Neural cell (in vitro differentiated cells): ENCODE data around the gene HIP1R. TPM values are rescaled to one million over a fixed set of nuclear protein-coding genes. Genes with fewer than 3 reads are reported as not detected.

ENCODE experiments used
- H2AFZ ChIP-seq: fragments of 200-600, 300-800 bp; sonication (generic), shearing (Covaris generic); 2 replicates; pipeline ENCODE4 v1.6.0; 2014; ENCODE audit warnings: low read depth, mild to moderate bottlenecking, antibody characterized with exemption, low read length, moderate library complexity
- H3F3A ChIP-seq: fragments of 200-600 bp; shearing (Covaris generic); 2 replicates; pipeline ENCODE4 v1.6.1; 2016; ENCODE audit warnings: mild to moderate bottlenecking, moderate library complexity, mixed read lengths, antibody characterized with exemption, low read length; ENCODE audit not compliant: insufficient read depth, poor library complexity, severe bottlenecking
- H3K27ac ChIP-seq: fragments of 200-600, 300-800 bp; sonication (generic), shearing (Covaris generic); 2 replicates; pipeline ENCODE4 v1.5.1; 2014; ENCODE audit warnings: mild to moderate bottlenecking, low read length, moderate library complexity
- H3K27me3 ChIP-seq: fragments of 300-800, 200-600 bp; sonication (generic), shearing (Covaris generic); 2 replicates; pipeline ENCODE4 v1.6.0; 2014; ENCODE audit warnings: mild to moderate bottlenecking, low read depth, low read length, moderate library complexity; ENCODE audit not compliant: insufficient read depth
- H3K36me3 ChIP-seq: fragments of 300-800, 200-600 bp; sonication (generic), shearing (Covaris generic); 2 replicates; pipeline ENCODE4 v1.5.1; 2014; ENCODE audit warnings: mild to moderate bottlenecking, antibody characterized with exemption, low read length, moderate library complexity; ENCODE audit not compliant: insufficient read depth
- H3K4me2 ChIP-seq: fragments of 300-800, 200-600 bp; sonication (generic), shearing (Covaris generic); 2 replicates; pipeline ENCODE4 v1.6.0; 2014; ENCODE audit warnings: mild to moderate bottlenecking, low read length
- H3K4me3 ChIP-seq: fragments of 300-800, 200-600 bp; sonication (generic), shearing (Covaris generic); 2 replicates; pipeline ENCODE4 v1.5.1; 2014; ENCODE audit warnings: mild to moderate bottlenecking, low read length, moderate library complexity
- H3K79me2 ChIP-seq: fragments of 200-600 bp; shearing (Covaris generic); replicated peaks from 2 replicates; pipeline ENCODE4 v1.6.0; 2014; ENCODE audit warnings: mild to moderate bottlenecking, low read length, moderate library complexity; ENCODE audit not compliant: insufficient read depth
- H3K9ac ChIP-seq: fragments of 300-800, 200-600 bp; sonication (generic), shearing (Covaris generic); 2 replicates; pipeline ENCODE4 v1.6.1; 2016; ENCODE audit warnings: mild to moderate bottlenecking, low read length, mixed read lengths
- H3K9me2 ChIP-seq: fragments of 200-600 bp; shearing (Covaris generic); 2 replicates; pipeline ENCODE4 v1.6.1; 2016; ENCODE audit warnings: mild to moderate bottlenecking, low read length, mixed read lengths; ENCODE audit not compliant: insufficient read depth
- H3K9me3 ChIP-seq: fragments of 200-600, 300-800 bp; sonication (generic), shearing (Covaris generic); 2 replicates; pipeline ENCODE4 v1.6.1; 2016; ENCODE audit warnings: mild to moderate bottlenecking, mixed run types, low read length, moderate library complexity, mixed read lengths
- H4K20me1 ChIP-seq: fragments of 200-600 bp; shearing (Covaris generic); 2 replicates; pipeline ENCODE4 v1.6.1; 2016; ENCODE audit warnings: mild to moderate bottlenecking, mixed run types; ENCODE audit not compliant: insufficient read depth
- CTCF ChIP-seq: fragments of 450-650 bp; IDR thresholded peaks from 2 replicates; pipeline ENCODE4 v1.5.1; 2014; ENCODE audit warnings: antibody characterized with exemption, mild to moderate bottlenecking, moderate library complexity; ENCODE audit not compliant: poor library complexity, severe bottlenecking
- EP300 ChIP-seq: fragments of 450-650 bp; conservative IDR thresholded peaks from 2 replicates; pipeline ENCODE4 v1.6.1; 2014; ENCODE audit warnings: antibody characterized with exemption, mild to moderate bottlenecking, moderate library complexity; ENCODE audit not compliant: poor library complexity, severe bottlenecking
- POLR2AphosphoS5 ChIP-seq: IDR thresholded peaks from 2 replicates; pipeline ENCODE4 v1.6.1; 2012
- RAD21 ChIP-seq: fragments of 450-650 bp; conservative IDR thresholded peaks from 2 replicates; pipeline ENCODE4 v1.6.1; 2014; ENCODE audit warnings: antibody characterized with exemption, mild to moderate bottlenecking, moderate library complexity
- REST ChIP-seq: IDR thresholded peaks from 2 replicates; pipeline ENCODE4 v1.6.1; 2012; ENCODE audit warnings: borderline replicate concordance
- SMC3 ChIP-seq: fragments of 450-650 bp; conservative IDR thresholded peaks from 2 replicates; pipeline ENCODE4 v1.6.1; 2014; ENCODE audit warnings: antibody characterized with exemption, mild to moderate bottlenecking, moderate library complexity; ENCODE audit not compliant: poor library complexity
- TAF1 ChIP-seq: IDR thresholded peaks from 2 replicates; pipeline ENCODE4 v1.6.1; 2012; ENCODE audit warnings: low read depth
- polyA plus RNA-seq: library from polyadenylated mRNA; depleted of rRNA; stranded (reverse); fragments of >200 nt; gene quantifications from 2 replicates; pipeline ENCODE4 v1.2.3, GENCODE V29; 2014

Gene HIP1R
- polyA plus RNA-seq, 1 donor from 2014 or later: 270 TPM

- Histone ChIP-seq H3K4me3 (no peak overlapping the region), H3K9me2 (no peaks in the 10 kb centered on the region), H3K79me2 (peaks cover 5% of the 10 kb centered on the region), H3K27ac (no peak overlapping the region), H3F3A (no peaks in the 10 kb centered on the region), H3K4me2 (no peak overlapping the region), H3K9ac (no peak overlapping the region), H2AFZ (no peak overlapping the region), H4K20me1 (no peaks in the 10 kb centered on the region), H3K36me3 (no peaks in the 10 kb centered on the region), H3K27me3 (no peaks in the 10 kb centered on the region), H3K9me3 (no peaks in the 10 kb centered on the region)
- TF ChIP-seq RAD21 (no peak), TAF1 (no peak), POLR2AphosphoS5 (peak; percentile 7), SMC3 (no peak), CTCF (peak; percentile 9), EP300 (no peak), REST (no peak)
These were observed 30.3 kb downstream of the HIP1R start for GRCh38 chr12:122865268-122866231.

- Histone ChIP-seq H3K9me3 (no peaks in the 10 kb centered on the region), H3K36me3 (no peaks in the 10 kb centered on the region), H3F3A (peaks cover 5% of the 10 kb centered on the region), H3K4me2 (no peak overlapping the region), H3K9ac (no peak overlapping the region), H3K4me3 (no peak overlapping the region), H3K27me3 (no peaks in the 10 kb centered on the region), H2AFZ (no peak overlapping the region), H3K79me2 (peaks cover 11% of the 10 kb centered on the region), H3K9me2 (no peaks in the 10 kb centered on the region), H3K27ac (no peak overlapping the region), H4K20me1 (no peaks in the 10 kb centered on the region)
- TF ChIP-seq EP300: no peak
- TF ChIP-seq TAF1: no peak
- peak; percentile 21 for TF ChIP-seq POLR2AphosphoS5
These were observed 31.1 kb downstream of the HIP1R start for GRCh38 chr12:122866379-122866778.
